Stimulated activated CD4-positive, alpha-beta T cell treated with anti-CD3 and anti-CD28 coated beads, Interleukin-4, amount 100 ng/mL, for 4 hours (primary cell): ENCODE measurements around the gene SCGB1D1.

Source experiments
- DNase-seq, 2 experiments: peaks; one replicate each; pipeline ENCODE4 v3.0.0-alpha.2; 2020

Gene SCGB1D1, protein sequence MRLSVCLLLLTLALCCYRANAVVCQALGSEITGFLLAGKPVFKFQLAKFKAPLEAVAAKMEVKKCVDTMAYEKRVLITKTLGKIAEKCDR

GRCh38 chr11:62190011-62190410 is at the start of gene SCGB1D1:
TSS of gene SCGB1D1 (plus strand) at chr11:62190216. CDS start at chr11:62190285, 69 bp downstream.
- no peak for DNase-seq

DNA sequence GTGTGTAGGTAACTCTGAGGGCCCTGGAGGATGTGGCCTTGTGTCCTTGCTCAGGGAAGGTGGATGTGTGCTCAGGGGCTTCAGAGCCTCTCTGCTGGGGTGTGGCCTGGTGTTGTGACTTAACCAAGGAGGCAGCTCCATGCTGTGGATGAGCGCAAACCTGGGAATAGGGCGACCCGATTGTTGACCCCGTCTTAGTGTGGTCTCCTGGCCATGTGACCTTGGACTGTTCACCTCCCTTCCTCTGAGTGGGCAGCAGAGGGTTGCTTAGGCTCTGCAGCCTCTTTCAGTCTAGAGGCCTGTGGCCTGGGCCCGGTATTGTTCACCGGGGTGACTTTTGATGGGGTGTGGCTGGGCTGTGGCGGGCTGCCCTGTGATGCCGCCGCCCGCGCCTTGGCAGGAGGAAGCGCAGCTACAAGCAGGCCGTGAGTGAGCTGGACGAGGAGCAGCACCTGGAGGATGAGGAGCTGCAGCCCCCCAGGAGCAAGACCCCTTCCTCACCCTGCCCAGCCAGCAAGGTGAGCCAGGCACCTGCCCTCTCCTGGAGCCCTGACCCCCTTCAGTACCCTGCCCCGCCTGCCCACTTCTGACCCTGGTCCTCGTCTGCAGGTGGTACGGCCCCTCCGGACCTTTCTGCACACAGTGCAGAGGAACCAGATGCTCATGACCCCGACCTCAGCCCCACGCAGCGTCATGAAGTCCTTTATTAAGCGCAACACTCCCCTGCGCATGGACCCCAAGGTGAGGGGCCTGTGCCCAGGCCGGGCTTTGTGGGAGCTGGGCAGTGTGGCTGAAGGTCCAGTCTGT is 49.5 kb upstream of the SCGB1D1 start:
- DNase-seq: no peak

- no peak for DNase-seq
Observed at GRCh38 chr11:62141111-62142042, 48.6 kb upstream of the SCGB1D1 start.

GRCh38 chr11:62142043-62142375 is 48.0 kb upstream of the SCGB1D1 start:
- DNase-seq: no peak

- no peak for DNase-seq
Observed at GRCh38 chr11:62142921-62143320, 47.1 kb upstream of the SCGB1D1 start.

DNA sequence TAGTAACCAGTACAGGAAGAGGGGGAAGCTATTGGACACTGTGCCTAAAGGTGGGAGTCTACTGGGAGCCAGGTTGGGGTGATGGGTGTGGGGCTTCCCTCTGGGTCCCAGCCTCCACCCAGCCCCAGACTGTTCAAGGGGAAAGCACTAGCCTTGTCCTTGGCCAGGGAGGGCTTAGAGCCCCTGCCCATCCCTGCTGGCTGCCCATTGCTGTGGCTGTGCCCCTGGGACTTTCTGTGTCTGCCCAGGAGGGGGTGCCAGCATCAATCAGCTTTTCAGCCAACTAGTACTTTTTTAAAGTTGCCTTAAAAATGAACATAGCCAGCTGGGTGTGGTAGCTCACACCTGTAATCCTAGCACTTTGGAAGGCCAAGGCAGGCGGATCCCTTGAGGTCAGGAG is 46.3 kb upstream of the SCGB1D1 start:
- DNase-seq: no peak

- DNase-seq: no peak
Observed at GRCh38 chr11:62144641-62145255, 45.3 kb upstream of the SCGB1D1 start.

- DNase-seq: no peak
Observed at GRCh38 chr11:62145261-62145871, 44.6 kb upstream of the SCGB1D1 start.

- no peak for DNase-seq
Observed at GRCh38 chr11:62146476-62147200, 43.4 kb upstream of the SCGB1D1 start.

DNA sequence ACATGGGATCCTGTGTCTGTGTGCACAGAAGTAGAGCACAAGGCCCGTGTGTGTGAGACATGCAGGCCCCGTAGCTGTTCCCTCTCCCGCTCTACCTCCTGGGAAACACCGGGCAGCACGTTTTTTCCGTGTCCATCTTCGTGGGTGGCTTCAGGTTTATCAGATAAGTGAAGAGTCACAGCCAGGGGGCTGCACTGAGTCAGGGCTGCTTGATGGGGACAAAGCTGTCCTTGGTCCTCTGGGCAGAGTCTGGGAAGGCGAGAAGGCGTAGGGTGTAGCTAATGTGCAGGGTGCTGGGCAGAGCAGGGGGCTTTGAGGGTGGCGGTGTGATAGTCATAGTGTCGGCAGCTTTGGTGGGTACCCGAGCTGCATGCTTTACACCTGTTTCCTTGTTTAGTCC is 42.5 kb upstream of the SCGB1D1 start:
- DNase-seq: no peak

- DNase-seq: no peak
Observed at GRCh38 chr11:62148271-62148980, 41.6 kb upstream of the SCGB1D1 start.

GRCh38 chr11:62149986-62150886 is 39.8 kb upstream of the SCGB1D1 start:
- DNase-seq: no peak

DNA sequence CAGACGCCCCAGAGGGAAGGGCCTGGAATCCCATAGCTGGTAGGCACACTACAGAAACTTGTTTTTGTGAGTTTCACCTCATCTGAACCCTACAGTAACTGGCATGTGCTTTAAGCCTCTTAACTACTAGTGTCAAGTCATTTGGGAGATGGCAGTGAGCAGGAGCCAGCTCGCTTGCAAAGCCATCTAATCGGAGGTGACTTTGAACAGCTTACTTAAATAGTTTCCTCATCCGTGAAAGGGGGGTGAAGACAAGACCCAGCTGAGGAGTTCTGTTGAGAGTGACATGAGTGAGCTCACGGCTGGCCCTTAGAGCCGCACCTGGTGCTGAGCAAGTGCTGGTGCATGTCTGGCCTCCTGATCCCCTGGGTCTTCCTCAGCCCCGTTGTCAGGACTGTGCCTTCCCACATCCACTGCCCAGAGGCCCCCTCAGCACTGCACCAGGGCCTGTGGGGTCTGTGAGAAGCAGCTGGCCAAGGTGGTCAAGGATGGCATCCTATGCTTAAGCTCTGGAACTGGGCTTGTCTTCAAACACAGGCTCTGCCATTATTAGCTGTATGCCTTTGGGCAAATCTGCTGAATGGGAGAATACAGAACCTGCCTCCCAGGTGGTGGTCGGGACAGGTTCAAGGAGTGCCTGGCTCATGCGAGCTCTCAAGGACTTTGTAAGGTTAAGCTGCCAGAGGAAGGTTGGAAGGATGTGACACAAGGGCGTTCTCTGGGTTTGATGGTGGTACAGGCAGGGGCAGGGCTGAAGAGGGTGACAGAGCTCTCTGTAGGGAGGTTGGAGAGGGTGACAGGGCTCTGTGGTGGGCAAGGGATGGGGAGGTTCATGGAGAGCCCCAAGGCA is 38.9 kb upstream of the SCGB1D1 start:
- DNase-seq: no peak

GRCh38 chr11:62151737-62152102 is 38.3 kb upstream of the SCGB1D1 start:
- no peak for DNase-seq

DNA sequence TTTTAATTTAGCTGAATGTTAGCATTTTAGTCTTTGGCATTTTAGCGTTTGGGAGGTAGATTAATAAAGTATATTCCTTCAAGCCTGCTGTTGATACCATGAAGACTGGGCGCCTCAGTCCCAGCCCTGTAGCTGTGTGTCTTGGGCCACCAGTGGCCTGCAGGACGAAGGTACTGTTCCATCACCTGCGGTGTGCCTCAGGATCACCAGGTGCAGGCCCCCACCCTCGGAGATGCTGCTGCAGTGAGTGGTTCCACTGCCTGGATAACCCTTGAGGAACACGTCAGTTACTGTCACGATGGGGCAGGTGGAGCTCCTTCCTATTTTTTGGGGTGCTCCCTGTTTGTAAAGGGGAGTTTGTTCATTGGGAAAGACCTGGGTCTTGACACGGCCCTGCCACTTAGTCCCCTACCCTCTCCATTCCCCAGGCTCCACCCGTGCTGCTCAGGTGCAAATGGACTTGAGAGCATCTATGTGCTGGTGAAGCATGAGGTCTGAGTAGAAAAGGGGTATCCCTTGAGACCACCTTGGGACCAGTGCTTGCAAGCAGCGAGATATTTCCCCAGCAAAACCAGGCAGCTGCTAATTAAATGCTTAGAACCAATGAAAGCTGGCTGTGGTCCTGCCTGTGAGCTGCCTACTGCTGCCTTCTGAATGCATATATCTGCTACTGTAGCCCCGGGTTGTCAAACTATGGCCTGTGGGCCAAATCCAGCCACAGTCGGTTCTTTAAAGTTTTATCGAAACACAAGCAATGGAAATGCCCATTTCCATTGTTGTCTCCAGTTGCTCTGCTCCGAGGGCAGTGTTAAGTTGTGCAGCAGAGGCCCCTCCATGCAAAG is 37.5 kb upstream of the SCGB1D1 start:
- DNase-seq: no peak

DNA sequence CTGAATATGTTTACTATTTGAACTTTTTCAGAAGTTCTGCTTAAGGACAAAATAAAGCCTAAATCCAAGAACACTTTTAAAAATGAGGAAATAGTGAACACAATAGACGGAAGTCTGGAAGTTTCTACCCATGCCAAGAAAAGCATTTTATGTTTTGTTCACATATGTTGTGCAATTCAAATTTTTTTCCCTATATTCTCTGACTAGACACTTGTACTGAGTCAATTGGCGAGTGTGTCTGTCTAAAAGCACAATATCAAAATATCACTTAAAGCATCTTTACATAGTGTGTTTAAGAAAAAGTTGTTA is 37.0 kb upstream of the SCGB1D1 start:
- DNase-seq: no peak

DNA sequence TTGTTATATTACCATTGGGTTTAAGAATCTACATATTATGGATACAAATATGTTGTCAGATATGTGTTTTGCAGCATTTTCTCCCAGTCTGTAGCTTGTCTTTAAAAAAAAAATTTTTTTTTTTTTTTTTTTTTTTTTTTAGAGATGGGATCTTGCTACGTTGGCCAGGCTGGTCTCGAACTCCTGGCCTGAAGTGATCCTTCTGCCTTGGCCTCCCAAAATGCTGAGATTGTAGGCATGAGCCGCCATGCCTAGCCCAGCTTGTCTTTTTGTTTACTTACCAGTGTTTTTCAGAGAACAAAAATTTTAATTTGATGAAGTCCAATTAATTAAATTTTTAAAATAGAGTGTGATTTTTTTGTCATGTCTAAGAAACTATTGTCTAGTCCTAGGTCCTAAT is 36.4 kb upstream of the SCGB1D1 start:
- no peak for DNase-seq

DNA sequence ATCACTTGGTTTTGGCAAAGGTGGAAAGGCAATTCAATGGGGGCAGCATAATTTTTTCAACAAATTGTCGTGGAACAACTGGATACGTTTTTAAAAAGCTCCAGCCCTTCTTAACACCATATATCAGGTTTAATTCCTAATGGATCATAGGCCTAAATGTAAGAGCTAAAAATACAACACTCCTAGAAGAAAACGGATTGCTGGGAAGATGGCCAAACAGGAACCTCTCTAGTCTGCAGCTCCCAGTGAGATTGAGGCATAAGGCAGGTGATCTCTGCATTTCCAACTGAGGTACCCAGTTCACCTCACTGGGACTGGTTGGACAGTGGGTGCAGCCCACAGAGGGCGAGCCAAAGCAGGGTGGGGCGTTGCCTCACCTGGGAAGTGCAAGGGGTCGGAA is 32.4 kb upstream of the SCGB1D1 start:
- no peak for DNase-seq

DNA sequence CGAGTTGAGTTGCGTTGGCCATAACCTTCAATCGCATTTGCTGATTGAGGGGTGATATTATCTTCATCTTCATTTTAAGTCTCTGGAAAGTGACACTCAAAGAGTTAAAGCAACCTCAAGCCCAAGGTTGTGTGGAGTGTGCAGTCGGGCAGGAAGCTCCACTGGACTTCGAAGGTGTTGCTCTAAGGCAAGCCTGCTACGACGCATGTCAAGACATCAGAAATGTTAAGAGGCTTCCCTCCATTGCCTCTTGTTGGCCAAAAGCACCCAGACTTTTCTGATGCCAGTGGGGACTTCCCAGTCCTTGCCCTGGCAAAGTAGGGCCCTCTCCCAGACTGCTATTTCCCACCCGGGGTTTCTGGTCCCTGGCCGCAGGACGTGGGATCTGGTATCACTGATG is 23.6 kb upstream of the SCGB1D1 start:
- DNase-seq: no peak
